Measurements from ENCODE around the gene PCIF1. TPM values are rescaled to one million over a fixed set of nuclear protein-coding genes. Genes with fewer than 3 reads are reported as not detected.
"Not testable (repeated sequence)": the region's sequence is repeated elsewhere in the genome, so short reads cannot be mapped to it uniquely, and the experiment has no call there.

PCIF1 gene
- total RNA-seq, 1 donor from 2014 or later = 13.0 TPM

GRCh38 chr20:45953672-45954071 is 19.2 kb downstream of the PCIF1 start:
- FAIRE-seq (no peak), DNase-seq (ENCODE audit: low read depth) (no peak)
- Histone ChIP-seq H3K4me2 (ENCODE audit: low read length) (no peak overlapping the region), H3K9me3 (ENCODE audit: insufficient read depth, low read depth, low read length) (no peaks in the 10 kb centered on the region), H3K9ac (ENCODE audit: low read length) (no peak overlapping the region), H3K4me3 (ENCODE audit: insufficient read depth, low read depth, low read length) (no peak overlapping the region), H3K27ac (ENCODE audit: low read depth, low read length) (no peak overlapping the region), H3K27me3 (ENCODE audit: insufficient read depth, low read length) (no peaks in the 10 kb centered on the region), H3K4me1 (ENCODE audit: insufficient read depth, low read length) (no peaks in the 10 kb centered on the region), H4K20me1 (ENCODE audit: insufficient read depth, low read length) (peaks cover 13% of the 10 kb centered on the region), H3K36me3 (ENCODE audit: insufficient read depth, low read length) (peaks cover 44% of the 10 kb centered on the region), H2AFZ (ENCODE audit: low read depth, low read length) (no peak overlapping the region), H3K79me2 (ENCODE audit: insufficient read depth, low read length) (no peaks in the 10 kb centered on the region)
- TF ChIP-seq, protein P1, sequence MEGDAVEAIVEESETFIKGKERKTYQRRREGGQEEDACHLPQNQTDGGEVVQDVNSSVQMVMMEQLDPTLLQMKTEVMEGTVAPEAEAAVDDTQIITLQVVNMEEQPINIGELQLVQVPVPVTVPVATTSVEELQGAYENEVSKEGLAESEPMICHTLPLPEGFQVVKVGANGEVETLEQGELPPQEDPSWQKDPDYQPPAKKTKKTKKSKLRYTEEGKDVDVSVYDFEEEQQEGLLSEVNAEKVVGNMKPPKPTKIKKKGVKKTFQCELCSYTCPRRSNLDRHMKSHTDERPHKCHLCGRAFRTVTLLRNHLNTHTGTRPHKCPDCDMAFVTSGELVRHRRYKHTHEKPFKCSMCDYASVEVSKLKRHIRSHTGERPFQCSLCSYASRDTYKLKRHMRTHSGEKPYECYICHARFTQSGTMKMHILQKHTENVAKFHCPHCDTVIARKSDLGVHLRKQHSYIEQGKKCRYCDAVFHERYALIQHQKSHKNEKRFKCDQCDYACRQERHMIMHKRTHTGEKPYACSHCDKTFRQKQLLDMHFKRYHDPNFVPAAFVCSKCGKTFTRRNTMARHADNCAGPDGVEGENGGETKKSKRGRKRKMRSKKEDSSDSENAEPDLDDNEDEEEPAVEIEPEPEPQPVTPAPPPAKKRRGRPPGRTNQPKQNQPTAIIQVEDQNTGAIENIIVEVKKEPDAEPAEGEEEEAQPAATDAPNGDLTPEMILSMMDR (IDR thresholded peaks at IDR 0.05; ENCODE audit: insufficient read depth, low read depth, low read length) = no peak
- no peak for TF ChIP-seq EZH2 (IDR thresholded peaks at IDR 0.05; ENCODE audit: insufficient read depth, low read length)
- Mint-ChIP-seq H3K36me3 (ENCODE audit: low read depth, unreplicated experiment) (peaks cover 28% of the 10 kb centered on the region), H3K9me3 (ENCODE audit: unreplicated experiment) (peaks cover 3% of the 10 kb centered on the region), H3K4me3 (ENCODE audit: unreplicated experiment) (no peak overlapping the region), H3K27ac (ENCODE audit: unreplicated experiment) (no peak overlapping the region), H3K4me1 (ENCODE audit: low read depth, unreplicated experiment) (peaks cover 2% of the 10 kb centered on the region), H3K27me3 (ENCODE audit: low read depth, unreplicated experiment) (no peaks in the 10 kb centered on the region)

GRCh38 chr20:45956326-45956725 is 21.8 kb downstream of the PCIF1 start:
- H3K4me2 ChIP-seq (ENCODE audit: low read length); H3K27me3 ChIP-seq (ENCODE audit: insufficient read depth, low read length); H3K4me3 Mint-ChIP-seq (ENCODE audit: unreplicated experiment); H3K4me1 Mint-ChIP-seq (ENCODE audit: low read depth, unreplicated experiment); H3K9me3 ChIP-seq (ENCODE audit: insufficient read depth, low read depth, low read length); H3K27me3 Mint-ChIP-seq (ENCODE audit: low read depth, unreplicated experiment); H4K20me1 ChIP-seq (ENCODE audit: insufficient read depth, low read length); H3K9ac ChIP-seq (ENCODE audit: low read length); H3K79me2 ChIP-seq (ENCODE audit: insufficient read depth, low read length); H3K27ac ChIP-seq (ENCODE audit: low read depth, low read length); DNase-seq (ENCODE audit: low read depth); H3K9me3 Mint-ChIP-seq (ENCODE audit: unreplicated experiment); FAIRE-seq; H2AFZ ChIP-seq (ENCODE audit: low read depth, low read length); H3K27ac Mint-ChIP-seq (ENCODE audit: unreplicated experiment); H3K4me3 ChIP-seq (ENCODE audit: insufficient read depth, low read depth, low read length); H3K4me1 ChIP-seq (ENCODE audit: insufficient read depth, low read length): not testable (repeated sequence)
- H3K36me3 Mint-ChIP-seq (ENCODE audit: low read depth, unreplicated experiment) = peaks cover 29% of the 10 kb centered on the region
- peaks cover 49% of the 10 kb centered on the region for H3K36me3 ChIP-seq (ENCODE audit: insufficient read depth, low read length)

- Histone ChIP-seq H3K27ac (ENCODE audit: low read depth, low read length) (no peak overlapping the region), H3K4me2 (ENCODE audit: low read length) (no peak overlapping the region), H3K9ac (ENCODE audit: low read length) (no peak overlapping the region), H3K79me2 (ENCODE audit: insufficient read depth, low read length) (no peaks in the 10 kb centered on the region), H3K36me3 (ENCODE audit: insufficient read depth, low read length) (peaks cover 49% of the 10 kb centered on the region), H3K4me1 (ENCODE audit: insufficient read depth, low read length) (no peaks in the 10 kb centered on the region), H3K9me3 (ENCODE audit: insufficient read depth, low read depth, low read length) (no peaks in the 10 kb centered on the region), H3K4me3 (ENCODE audit: insufficient read depth, low read depth, low read length) (no peak overlapping the region), H2AFZ (ENCODE audit: low read depth, low read length) (no peak overlapping the region), H3K27me3 (ENCODE audit: insufficient read depth, low read length) (no peaks in the 10 kb centered on the region), H4K20me1 (ENCODE audit: insufficient read depth, low read length) (peaks cover 7% of the 10 kb centered on the region)
- FAIRE-seq = no peak
- H3K4me3 Mint-ChIP-seq (ENCODE audit: unreplicated experiment) = no peak overlapping the region
- H3K4me1 Mint-ChIP-seq (ENCODE audit: low read depth, unreplicated experiment) = no peaks in the 10 kb centered on the region
- H3K27ac Mint-ChIP-seq (ENCODE audit: unreplicated experiment) = no peak overlapping the region
- H3K36me3 Mint-ChIP-seq (ENCODE audit: low read depth, unreplicated experiment) = peaks cover 21% of the 10 kb centered on the region
- H3K27me3 Mint-ChIP-seq (ENCODE audit: low read depth, unreplicated experiment) = no peaks in the 10 kb centered on the region
- peaks cover 3% of the 10 kb centered on the region for H3K9me3 Mint-ChIP-seq (ENCODE audit: unreplicated experiment)
- TF ChIP-seq, protein P1 (IDR thresholded peaks at IDR 0.05; ENCODE audit: insufficient read depth, low read depth, low read length) = no peak
- no peak for TF ChIP-seq EZH2 (IDR thresholded peaks at IDR 0.05; ENCODE audit: insufficient read depth, low read length)
- DNase-seq (ENCODE audit: low read depth) = no peak
Measured at GRCh38 chr20:45957021-45957941, 22.8 kb downstream of the PCIF1 start.

Data from astrocyte (in vitro differentiated cells and primary cell).